Activated T-cell treated with anti-CD3 and anti-CD28 coated beads, Interleukin-2, amount 50 U/mL, for 24 hours (primary cell): ENCODE data around the gene SOD1.

Experiments used
- DNase-seq: peaks from one replicate; pipeline ENCODE4 v3.0.0-alpha.2; 2020
- H3K27ac Mint-ChIP-seq: 2 replicates; pipeline ENCODE4 v1.8.0; 2020; ENCODE audit warnings: mild to moderate bottlenecking, mixed read lengths
- H3K27me3 Mint-ChIP-seq: 2 replicates; pipeline ENCODE4 v1.8.0; 2020; ENCODE audit warnings: mixed read lengths
- H3K36me3 Mint-ChIP-seq: 2 replicates; pipeline ENCODE4 v1.8.0; 2020; ENCODE audit warnings: low read depth, mixed read lengths
- H3K4me1 Mint-ChIP-seq: 2 replicates; pipeline ENCODE4 v1.8.0; 2020; ENCODE audit warnings: low read depth, mixed read lengths
- H3K4me3 Mint-ChIP-seq: 2 replicates; pipeline ENCODE4 v1.8.0; 2020; ENCODE audit warnings: mild to moderate bottlenecking, moderate library complexity, mixed read lengths
- H3K9me3 Mint-ChIP-seq: 2 replicates; pipeline ENCODE4 v1.8.0; 2020; ENCODE audit warnings: mixed read lengths

The SOD1 gene

DNA sequence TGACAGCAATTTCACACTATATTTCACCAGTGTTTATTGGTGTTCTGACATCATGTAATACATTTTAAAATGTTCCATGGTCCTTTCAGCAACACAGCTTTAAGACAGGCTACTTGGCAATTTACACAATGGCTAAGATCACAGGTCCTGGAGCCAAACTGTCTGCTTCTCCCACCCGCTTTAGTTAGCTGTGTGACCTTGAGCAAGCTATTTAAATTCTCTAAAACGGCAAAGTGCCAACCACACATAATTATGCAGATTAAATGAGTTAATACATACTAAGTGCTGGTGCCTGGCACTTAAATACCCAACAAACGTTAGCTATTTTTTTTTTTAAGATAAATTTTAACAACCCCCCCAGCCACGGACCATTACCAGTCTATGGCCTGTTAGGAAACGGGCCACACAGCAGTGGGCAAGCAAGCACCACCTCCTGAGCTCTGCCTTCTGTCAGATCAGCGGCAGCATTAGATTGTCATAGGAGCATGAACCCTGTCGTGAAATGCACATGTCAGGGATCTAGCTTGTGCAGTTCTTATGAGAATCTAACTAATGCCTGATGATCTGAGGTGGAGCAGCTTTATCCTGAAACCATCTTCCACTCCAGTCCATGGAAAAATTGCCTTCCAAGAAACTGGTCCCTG, 26.9 kb downstream of the SOD1 start:
- Mint-ChIP-seq H3K4me1 (no peaks in the 10 kb centered on the region), H3K27me3 (no peaks in the 10 kb centered on the region)

DNA sequence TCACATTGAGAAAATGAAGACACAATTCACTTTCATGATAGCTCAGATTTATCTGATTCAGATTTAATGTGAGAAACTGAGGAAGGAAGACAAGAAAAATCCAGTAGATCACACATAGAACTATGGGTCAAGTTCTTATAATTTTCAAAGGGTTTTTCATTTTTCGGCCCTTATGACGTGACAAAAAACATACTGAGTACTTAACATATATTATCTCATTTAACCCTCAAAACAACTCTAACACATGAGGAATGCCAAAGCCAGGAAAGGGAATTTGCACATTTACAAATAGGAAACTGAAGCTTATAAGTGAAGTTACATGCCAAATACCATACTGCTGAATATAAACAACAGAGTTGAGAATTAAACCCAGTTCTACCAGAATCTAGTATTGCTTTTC, 27.6 kb downstream of the SOD1 start:
- no peaks in the 10 kb centered on the region for H3K4me1 Mint-ChIP-seq
- no peak overlapping the region for H3K27ac Mint-ChIP-seq

More for the DNA sequence above, 26.9 kb downstream of the SOD1 start:
- Mint-ChIP-seq H3K9me3 (no peaks in the 10 kb centered on the region), H3K4me3 (no peak overlapping the region), H3K27ac (no peak overlapping the region), H3K36me3 (peaks cover 92% of the 10 kb centered on the region)
- DNase-seq = no peak

DNA sequence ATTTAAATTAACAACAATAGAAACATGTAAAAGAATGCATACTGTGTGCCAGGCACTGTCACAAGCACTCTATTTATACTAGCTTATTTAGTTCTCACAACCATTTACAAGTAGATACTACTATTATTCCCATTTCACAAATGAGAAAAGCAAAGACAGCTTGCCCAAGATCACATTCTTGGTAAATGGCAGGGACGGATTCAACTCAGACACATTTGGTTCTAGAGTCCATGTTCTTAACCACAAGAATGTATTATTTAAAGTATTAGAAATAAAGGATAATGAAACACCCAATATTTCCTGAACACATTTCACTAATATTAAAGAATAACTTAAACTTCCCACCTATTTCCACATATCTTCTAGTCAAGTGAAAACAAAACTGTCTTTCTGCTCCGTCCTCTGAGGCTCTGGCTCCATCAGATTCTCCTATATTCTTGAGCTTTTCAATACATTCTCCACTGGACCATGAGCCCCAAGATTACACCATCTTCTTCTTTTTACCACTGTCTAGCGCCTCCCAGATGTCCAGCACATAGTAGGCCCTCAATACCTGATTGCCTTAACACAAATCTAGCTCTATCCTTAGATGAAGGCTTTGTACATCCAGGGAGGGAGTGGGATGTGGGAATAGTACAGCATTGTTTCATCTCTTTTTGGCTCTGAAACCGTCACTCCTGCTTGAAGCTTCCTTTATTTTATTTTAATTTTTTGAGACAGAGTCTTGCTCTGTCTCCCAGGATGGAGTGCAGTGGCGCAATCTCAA, 29.3 kb downstream of the SOD1 start:
- Mint-ChIP-seq H3K4me3 (no peak overlapping the region), H3K4me1 (no peaks in the 10 kb centered on the region), H3K27ac (no peak overlapping the region), H3K27me3 (no peaks in the 10 kb centered on the region), H3K36me3 (peaks cover 89% of the 10 kb centered on the region), H3K9me3 (no peaks in the 10 kb centered on the region)
- no peak for DNase-seq

More for the DNA sequence above, 27.6 kb downstream of the SOD1 start:
- H3K27me3 Mint-ChIP-seq = no peaks in the 10 kb centered on the region
- no peak overlapping the region for H3K4me3 Mint-ChIP-seq
- peaks cover 91% of the 10 kb centered on the region for H3K36me3 Mint-ChIP-seq
- DNase-seq = no peak
- H3K9me3 Mint-ChIP-seq = no peaks in the 10 kb centered on the region

DNA sequence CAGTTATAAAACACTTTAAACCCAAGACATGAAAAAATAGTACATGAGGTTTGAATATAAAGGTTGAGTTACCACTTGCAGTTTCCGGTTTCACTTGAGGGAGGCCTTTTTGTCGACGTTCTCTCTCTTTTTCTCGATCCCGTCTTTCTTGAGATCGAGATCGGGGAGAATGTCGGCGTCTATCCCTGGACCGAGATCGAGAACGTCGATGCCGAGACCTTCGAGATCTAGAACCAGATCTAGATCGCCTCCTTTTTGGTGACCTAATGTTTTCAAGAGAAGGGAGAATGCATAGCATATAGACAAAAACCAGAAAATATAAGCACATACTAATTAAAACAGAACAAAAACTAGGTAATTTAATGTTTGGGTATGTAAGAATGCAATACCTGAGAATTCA, 33.7 kb downstream of the SOD1 start:
- no peak for DNase-seq
- Mint-ChIP-seq H3K4me3 (no peak overlapping the region), H3K4me1 (peaks cover 7% of the 10 kb centered on the region), H3K27me3 (no peaks in the 10 kb centered on the region), H3K9me3 (no peaks in the 10 kb centered on the region), H3K36me3 (peaks cover 89% of the 10 kb centered on the region), H3K27ac (no peak overlapping the region)

DNA sequence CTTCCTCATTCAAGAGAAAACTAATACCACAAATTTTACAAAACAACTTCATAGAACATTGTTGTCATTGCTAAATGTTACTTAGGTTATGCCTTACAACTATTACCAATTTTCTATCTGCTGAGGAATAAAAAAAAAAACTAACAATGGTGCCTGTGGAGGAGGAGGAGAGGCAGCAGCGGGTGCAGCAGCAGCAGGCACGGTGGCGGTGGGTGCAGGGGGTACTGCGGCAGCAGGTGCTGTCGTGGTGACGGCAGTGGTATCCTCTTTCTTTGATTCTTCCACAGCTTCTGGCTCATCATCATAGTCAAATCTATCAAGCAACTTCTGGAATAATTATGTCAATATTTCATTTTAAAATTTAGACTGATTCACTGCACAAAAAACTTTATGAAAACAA, 36.9 kb downstream of the SOD1 start:
- no peak for DNase-seq
- Mint-ChIP-seq H3K4me1 (peaks cover 14% of the 10 kb centered on the region), H3K36me3 (peaks cover 91% of the 10 kb centered on the region), H3K4me3 (no peak overlapping the region), H3K9me3 (no peaks in the 10 kb centered on the region), H3K27ac (peak overlapping the region; percentile 64), H3K27me3 (no peaks in the 10 kb centered on the region)

DNA sequence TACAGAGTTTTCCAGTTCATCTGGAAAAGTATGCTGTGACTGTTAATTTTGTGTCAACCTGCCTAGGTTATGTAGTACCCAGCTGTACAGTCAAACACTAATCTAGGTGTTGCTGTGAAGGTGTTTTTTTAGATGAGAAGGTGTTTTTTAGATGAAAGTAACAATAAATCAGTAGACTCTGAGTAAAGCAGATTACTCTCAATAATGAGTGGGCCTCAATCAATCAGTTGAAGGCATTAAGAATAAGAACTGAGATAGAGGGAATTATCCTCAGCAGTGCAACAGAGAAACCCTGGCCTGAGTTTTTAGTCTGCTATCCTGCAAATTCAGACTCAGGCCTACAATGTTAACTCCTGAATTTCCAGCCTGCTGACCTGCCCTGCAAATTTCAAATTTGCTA, 39.0 kb downstream of the SOD1 start:
- Mint-ChIP-seq H3K27ac (peak overlapping the region; percentile 10), H3K9me3 (no peaks in the 10 kb centered on the region)

DNA sequence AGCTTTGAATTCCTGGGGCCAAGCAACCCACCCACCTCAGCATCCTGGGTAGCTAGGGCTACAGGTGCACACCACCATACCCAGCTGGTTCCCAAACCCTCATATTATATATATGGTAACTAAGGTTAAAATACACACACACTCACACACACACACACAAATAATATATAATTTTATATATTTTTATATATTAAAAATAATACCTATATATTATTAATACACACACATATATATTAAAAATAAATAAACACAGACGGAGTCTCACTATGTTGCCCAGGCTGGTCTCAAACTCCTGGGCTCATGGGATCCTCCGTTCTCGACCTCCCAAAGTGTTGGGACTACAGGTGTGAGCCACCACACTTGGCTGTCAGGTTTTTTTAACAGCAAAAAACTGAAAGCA, 40.5 kb downstream of the SOD1 start:
- Mint-ChIP-seq H3K9me3 (no peaks in the 10 kb centered on the region), H3K36me3 (peaks cover 92% of the 10 kb centered on the region), H3K27me3 (no peaks in the 10 kb centered on the region), H3K4me1 (peaks cover 23% of the 10 kb centered on the region), H3K27ac (no peak overlapping the region), H3K4me3 (no peak overlapping the region)
- no peak for DNase-seq

More for the DNA sequence above, 39.0 kb downstream of the SOD1 start:
- Mint-ChIP-seq H3K36me3 (peaks cover 93% of the 10 kb centered on the region), H3K4me3 (no peak overlapping the region), H3K4me1 (peaks cover 20% of the 10 kb centered on the region), H3K27me3 (no peaks in the 10 kb centered on the region)
- DNase-seq = no peak

DNA sequence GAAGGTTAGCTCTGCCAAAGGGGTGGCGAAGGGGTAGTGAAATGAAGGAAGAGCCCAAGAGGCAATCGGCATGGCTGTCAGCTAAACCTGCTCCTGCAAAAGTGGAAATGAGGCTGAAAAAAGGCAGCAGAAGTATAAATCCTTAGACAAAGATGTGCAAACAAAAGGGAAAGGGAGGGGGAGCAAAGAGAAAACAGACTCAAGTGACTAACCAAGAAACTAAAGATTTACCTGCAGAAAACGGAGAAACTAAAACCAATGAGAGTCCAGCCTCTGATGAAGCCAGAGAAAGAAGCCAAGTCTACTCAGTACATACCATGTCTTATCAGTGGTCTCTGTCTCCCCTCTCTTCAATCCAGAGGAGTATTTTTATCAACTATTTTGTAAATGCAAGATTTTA, 47.1 kb downstream of the SOD1 start:
- peaks cover 57% of the 10 kb centered on the region for H3K4me1 Mint-ChIP-seq
- H3K36me3 Mint-ChIP-seq = peaks cover 61% of the 10 kb centered on the region
- DNase-seq = no peak
- H3K27ac Mint-ChIP-seq = peak overlapping the region; percentile 23
- no peak overlapping the region for H3K4me3 Mint-ChIP-seq
- H3K27me3 Mint-ChIP-seq = no peaks in the 10 kb centered on the region
- H3K9me3 Mint-ChIP-seq = no peaks in the 10 kb centered on the region

DNA sequence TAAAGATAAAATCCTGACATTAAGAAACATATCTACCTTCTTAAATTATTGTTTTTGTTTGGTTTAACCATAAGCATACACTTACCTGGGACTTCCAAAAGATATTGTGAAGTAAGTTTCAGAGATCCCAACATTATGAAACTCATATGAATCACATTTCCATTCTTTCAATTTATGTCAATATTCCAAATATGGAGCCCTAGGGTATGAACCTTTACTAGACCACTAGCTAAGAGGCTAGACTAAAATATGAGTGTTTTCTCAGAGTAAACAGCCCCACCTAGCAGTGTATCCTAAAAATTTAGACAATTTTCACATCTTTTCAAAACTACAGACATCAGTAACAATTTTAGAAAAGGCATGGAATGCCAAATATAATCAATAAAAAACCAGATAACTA, 48.0 kb downstream of the SOD1 start:
- H3K27me3 Mint-ChIP-seq = no peaks in the 10 kb centered on the region
- H3K27ac Mint-ChIP-seq = no peak overlapping the region
- H3K36me3 Mint-ChIP-seq = peaks cover 51% of the 10 kb centered on the region
- no peak for DNase-seq
- H3K9me3 Mint-ChIP-seq = no peaks in the 10 kb centered on the region
- H3K4me3 Mint-ChIP-seq = no peak overlapping the region
- peaks cover 60% of the 10 kb centered on the region for H3K4me1 Mint-ChIP-seq

DNA sequence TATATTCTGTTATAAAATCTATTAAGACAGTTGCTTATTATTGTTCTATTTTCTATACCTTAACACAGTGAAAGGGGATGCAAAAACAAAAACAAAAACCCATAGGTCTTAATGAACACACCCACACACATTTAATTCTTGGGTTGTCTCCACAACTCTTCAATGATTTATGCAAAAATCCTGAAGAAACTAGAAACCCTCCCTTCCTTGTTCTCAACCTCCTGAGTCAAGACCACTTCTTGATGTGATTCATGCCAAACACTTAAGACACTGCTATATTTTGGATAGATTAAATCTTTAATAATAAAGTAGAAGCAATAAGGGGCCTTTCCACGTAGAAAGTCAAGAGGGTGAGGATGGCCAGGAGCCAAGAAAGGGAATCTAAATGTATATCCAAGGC, 49.0 kb downstream of the SOD1 start:
- Mint-ChIP-seq H3K36me3 (peaks cover 41% of the 10 kb centered on the region), H3K27ac (no peak overlapping the region), H3K27me3 (no peaks in the 10 kb centered on the region), H3K9me3 (no peaks in the 10 kb centered on the region), H3K4me1 (peaks cover 67% of the 10 kb centered on the region), H3K4me3 (no peak overlapping the region)
- no peak for DNase-seq

DNA sequence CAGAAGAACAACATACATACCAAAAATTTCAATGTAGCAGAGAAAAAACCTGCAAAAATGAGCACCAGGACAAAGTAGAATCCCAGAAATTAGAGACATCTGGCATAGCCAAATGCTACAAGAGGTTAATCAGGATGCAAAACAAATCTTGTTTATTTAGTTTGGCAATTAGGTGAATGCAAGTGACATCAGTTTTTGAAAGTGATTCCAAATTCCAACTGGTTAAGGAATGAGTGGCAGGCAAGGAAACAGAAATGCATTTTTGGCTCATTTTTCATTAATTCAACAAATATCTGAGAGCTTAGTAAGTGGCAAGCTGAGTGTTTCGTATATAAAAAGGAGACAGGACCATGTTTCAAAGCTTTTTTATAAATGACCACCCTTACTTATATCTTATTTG, 51.1 kb downstream of the SOD1 start:
- H3K27ac Mint-ChIP-seq = peak overlapping the region; percentile 61
- peaks cover 85% of the 10 kb centered on the region for H3K4me1 Mint-ChIP-seq
- no peak overlapping the region for H3K4me3 Mint-ChIP-seq

DNA sequence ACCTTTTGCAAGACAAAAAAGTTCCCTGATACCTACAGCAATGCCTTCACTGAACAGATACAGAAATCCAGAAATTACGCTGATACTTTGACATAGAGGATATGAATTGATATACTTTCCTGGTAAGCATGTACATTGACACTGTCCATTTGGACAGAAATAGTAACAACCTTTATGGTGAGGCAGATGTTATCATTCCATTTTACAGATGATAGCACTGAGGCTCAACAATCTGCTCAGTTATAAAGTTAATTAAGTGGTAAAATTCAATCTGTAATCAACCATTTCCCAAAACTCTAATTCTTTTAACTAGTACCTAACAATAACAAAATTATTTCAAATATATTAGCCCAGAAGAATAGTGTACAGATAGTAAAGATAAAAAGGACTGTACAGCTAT, 51.8 kb downstream of the SOD1 start:
- Mint-ChIP-seq H3K4me1 (peaks cover 90% of the 10 kb centered on the region), H3K27ac (no peak overlapping the region), H3K36me3 (peaks cover 28% of the 10 kb centered on the region), H3K4me3 (no peak overlapping the region), H3K9me3 (no peaks in the 10 kb centered on the region), H3K27me3 (no peaks in the 10 kb centered on the region)
- DNase-seq = no peak

More for the DNA sequence above, 51.1 kb downstream of the SOD1 start:
- H3K27me3 Mint-ChIP-seq = no peaks in the 10 kb centered on the region
- DNase-seq = no peak
- no peaks in the 10 kb centered on the region for H3K9me3 Mint-ChIP-seq
- H3K36me3 Mint-ChIP-seq = peaks cover 31% of the 10 kb centered on the region

DNA sequence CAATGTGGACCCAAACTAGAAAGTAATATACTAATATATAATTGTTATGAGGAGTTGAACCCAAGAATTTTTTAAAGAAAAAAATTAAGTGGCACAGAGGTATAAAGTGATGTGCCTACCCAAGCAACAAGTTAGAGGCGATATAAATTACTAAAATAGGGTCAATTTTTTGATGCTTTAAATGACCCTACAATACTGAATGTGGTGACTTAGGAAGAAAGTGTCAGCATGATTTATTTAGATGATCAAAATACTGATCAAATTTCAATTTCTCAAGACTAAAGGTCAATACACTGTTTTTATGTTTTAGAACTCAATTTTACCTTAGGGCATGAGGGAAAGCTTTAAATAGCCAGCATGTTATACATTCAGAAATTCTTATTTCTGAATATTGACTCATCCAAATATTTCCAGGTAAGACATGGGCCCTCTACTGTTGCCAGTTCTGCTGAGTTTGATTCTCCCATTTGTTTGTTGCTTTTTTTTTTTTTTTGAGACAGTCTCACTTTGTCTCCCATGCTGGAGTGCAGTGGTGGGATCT, 52.3 kb downstream of the SOD1 start:
- Mint-ChIP-seq H3K4me1 (peaks cover 90% of the 10 kb centered on the region), H3K4me3 (no peak overlapping the region), H3K9me3 (no peaks in the 10 kb centered on the region), H3K27ac (peak overlapping the region; percentile 32), H3K27me3 (no peaks in the 10 kb centered on the region), H3K36me3 (peaks cover 23% of the 10 kb centered on the region)
- no peak for DNase-seq

DNA sequence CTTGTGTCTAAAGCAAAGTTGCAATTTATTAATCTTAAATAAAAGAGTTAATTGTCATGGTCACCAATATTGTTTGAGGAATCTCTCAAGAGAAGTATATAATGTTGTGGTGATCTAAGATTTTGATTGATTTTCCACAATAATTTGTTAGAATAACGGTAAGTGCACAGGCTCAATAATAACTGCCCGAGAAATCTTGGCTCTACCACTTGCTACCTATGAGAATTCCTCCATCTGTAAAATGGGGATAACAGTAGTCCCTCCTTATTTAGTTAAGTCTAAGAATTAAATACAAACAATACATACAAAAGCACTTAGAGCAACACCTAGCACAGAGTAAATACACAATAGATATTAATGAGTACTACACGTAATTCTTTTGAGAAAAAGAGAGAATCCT, 53.6 kb downstream of the SOD1 start:
- Mint-ChIP-seq H3K27ac (peak overlapping the region; percentile 44), H3K4me3 (no peak overlapping the region), H3K4me1 (peaks cover 86% of the 10 kb centered on the region)

More for the DNA sequence above, 53.6 kb downstream of the SOD1 start:
- no peaks in the 10 kb centered on the region for H3K9me3 Mint-ChIP-seq
- no peaks in the 10 kb centered on the region for H3K27me3 Mint-ChIP-seq
- peaks cover 16% of the 10 kb centered on the region for H3K36me3 Mint-ChIP-seq
- DNase-seq = no peak
